Gastrocnemius medialis (tissue), 4 donors: Measurements from ENCODE around the gene BTRC. TPM values are rescaled to one million over a fixed set of nuclear protein-coding genes. Genes with fewer than 3 reads are reported as not detected.

Experiments
- ATAC-seq, 2 donors: fragments of 150-250 bp; one replicate each; pipeline ENCODE4 v1.9.1; 2016
- DNase-seq, 2 donors: peaks; one replicate each; pipeline ENCODE4 v3.0.0-alpha.2; 2019
- H3K27ac ChIP-seq, 4 donors: fragments of 200-600 bp; sonication (generic); 1 replicate in 1 of 4; 2 replicates in 3 of 4; pipeline ENCODE4 v1.5.1; 2016 to 2018; ENCODE audit warnings: mild to moderate bottlenecking in 2 of 4, moderate library complexity in 1 of 4
- H3K27me3 ChIP-seq, 3 donors: fragments of 200-600 bp; sonication (generic) in 2 of 3; 1 replicate in 1 of 3; 2 replicates in 2 of 3; pipeline versions ENCODE4 v1.5.1 to v1.6.0; 2016 to 2019; ENCODE audit warnings: mild to moderate bottlenecking in 1 of 3, moderate library complexity in 1 of 3
- H3K36me3 ChIP-seq, 2 donors: fragments of 200-600 bp; sonication (generic) in 1 of 2; one replicate each; pipeline ENCODE4 v1.5.1; 2017 to 2018
- H3K4me1 ChIP-seq, 2 donors: fragments of 200-600 bp; sonication (generic) in 1 of 2; one replicate each; pipeline ENCODE4 v1.5.1; 2016 to 2017; ENCODE audit warnings: mild to moderate bottlenecking in 2 of 2
- H3K4me3 ChIP-seq, 4 donors: fragments of 200-600 bp; sonication (generic) in 3 of 4; 1 replicate in 1 of 4; 2 replicates in 3 of 4; pipeline ENCODE4 v1.5.1; 2016 to 2019; ENCODE audit warnings: mild to moderate bottlenecking in 2 of 4
- H3K9me3 ChIP-seq, 3 donors: fragments of 200-600 bp; sonication (generic) in 2 of 3; 1 replicate in 1 of 3; 2 replicates in 2 of 3; pipeline ENCODE4 v1.5.1; 2016 to 2019
- POLR2A ChIP-seq, 2 donors: fragments of 450-650 bp; IDR thresholded peaks; one replicate each; pipeline ENCODE4 v1.6.1; 2017; ENCODE audit warnings: antibody characterized with exemption in 2 of 2, mild to moderate bottlenecking in 2 of 2, moderate library complexity in 2 of 2
- in situ Hi-C, 4 donors: fragments of 200-750 bp; cut with MboI; loops; one replicate each; pipeline versions ENCODE4 v1.15.0 to v1.8.0; 2017; ENCODE audit warnings: low sequenced_read_pairs in 4 of 4
- intact Hi-C: fragments of 100-400 bp; cut with DNase I; formaldehyde crosslinking; loops from one replicate; pipeline ENCODE4 v1.15.1; 2023; ENCODE audit warnings: low total_unique reads
- total RNA-seq, 4 donors: library from RNA; depleted of rRNA; stranded (reverse); fragments of >200 nt; gene quantifications; one replicate each; pipeline versions ENCODE4 v1.1.0 to v1.2.3, GENCODE V29; 2016
- TF ChIP-seq, protein P1 (sequence below), 5 experiments: fragments of 450-650 bp in 3 of 5; fragments of 200-600 bp in 2 of 5; sonication (generic) in 2 of 5; IDR thresholded peaks in 4 of 5; conservative IDR thresholded peaks in 1 of 5; 1 replicate in 4 of 5; 2 replicates in 1 of 5; pipeline ENCODE4 v1.5.1; 2016 to 2019; ENCODE audit warnings: antibody characterized with exemption in 5 of 5, mild to moderate bottlenecking in 3 of 5, moderate library complexity in 3 of 5

The BTRC gene
- total RNA-seq, 4 donors from 2014 or later: 8.7 to 17.3 (median 12.6) TPM

DNA sequence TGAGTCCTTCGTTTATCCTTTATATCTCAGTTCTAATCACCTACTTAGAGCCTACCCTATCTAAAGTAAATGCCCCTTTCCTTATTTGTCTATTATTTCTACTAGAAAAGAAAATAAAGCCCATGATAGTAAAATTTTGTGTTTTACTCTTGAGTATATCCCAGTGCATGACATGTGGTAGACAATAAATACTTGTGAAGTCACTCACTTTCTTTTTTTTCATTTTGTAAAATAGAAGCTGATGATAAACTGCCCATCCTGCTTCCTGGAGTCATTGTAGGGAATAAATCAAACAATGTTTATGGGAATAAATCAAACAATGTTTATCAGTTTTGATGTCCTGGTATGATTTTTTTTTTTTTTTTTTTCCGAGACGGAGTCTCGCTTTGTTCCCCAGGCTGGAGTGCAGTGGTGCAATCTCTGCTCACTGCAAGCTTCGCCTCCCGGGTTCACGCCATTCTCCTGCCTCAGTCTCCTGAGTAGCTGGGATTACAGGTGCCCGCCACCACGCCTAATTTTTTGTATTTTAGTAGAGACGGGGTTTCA is 36.1 kb downstream of the BTRC start:
- Histone ChIP-seq H3K27me3 (no peaks in the 10 kb centered on the region), H3K9me3 (no peaks in the 10 kb centered on the region), H3K4me1 (peaks cover 24 to 32% of the 10 kb centered on the region in 2 donors), H3K36me3 (no peaks in the 10 kb centered on the region), H3K27ac (no peak overlapping the region), H3K4me3 (no peak overlapping the region)
- TF ChIP-seq POLR2A (IDR thresholded peaks at IDR 0.05): no peak
- TF ChIP-seq, protein P1, sequence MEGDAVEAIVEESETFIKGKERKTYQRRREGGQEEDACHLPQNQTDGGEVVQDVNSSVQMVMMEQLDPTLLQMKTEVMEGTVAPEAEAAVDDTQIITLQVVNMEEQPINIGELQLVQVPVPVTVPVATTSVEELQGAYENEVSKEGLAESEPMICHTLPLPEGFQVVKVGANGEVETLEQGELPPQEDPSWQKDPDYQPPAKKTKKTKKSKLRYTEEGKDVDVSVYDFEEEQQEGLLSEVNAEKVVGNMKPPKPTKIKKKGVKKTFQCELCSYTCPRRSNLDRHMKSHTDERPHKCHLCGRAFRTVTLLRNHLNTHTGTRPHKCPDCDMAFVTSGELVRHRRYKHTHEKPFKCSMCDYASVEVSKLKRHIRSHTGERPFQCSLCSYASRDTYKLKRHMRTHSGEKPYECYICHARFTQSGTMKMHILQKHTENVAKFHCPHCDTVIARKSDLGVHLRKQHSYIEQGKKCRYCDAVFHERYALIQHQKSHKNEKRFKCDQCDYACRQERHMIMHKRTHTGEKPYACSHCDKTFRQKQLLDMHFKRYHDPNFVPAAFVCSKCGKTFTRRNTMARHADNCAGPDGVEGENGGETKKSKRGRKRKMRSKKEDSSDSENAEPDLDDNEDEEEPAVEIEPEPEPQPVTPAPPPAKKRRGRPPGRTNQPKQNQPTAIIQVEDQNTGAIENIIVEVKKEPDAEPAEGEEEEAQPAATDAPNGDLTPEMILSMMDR (IDR thresholded peaks at IDR 0.05 in 4 of 5, conservative IDR thresholded peaks at IDR 0.05 in 1 of 5): no peak
- no peak for DNase-seq
- ATAC-seq: no peak
- intact Hi-C loops (no loop called here), in situ Hi-C loops (no loop called here)

GRCh38 chr10:101393378-101393777 is 39.4 kb downstream of the BTRC start:
- Histone ChIP-seq H3K27ac (no peak overlapping the region), H3K4me3 (no peak overlapping the region), H3K27me3 (no peaks in the 10 kb centered on the region), H3K4me1 (peaks cover 9 to 18% of the 10 kb centered on the region in 2 donors), H3K9me3 (no peaks in the 10 kb centered on the region), H3K36me3 (no peaks in the 10 kb centered on the region)
- ATAC-seq: no peak
- TF ChIP-seq, protein P1 (IDR thresholded peaks at IDR 0.05 in 4 of 5, conservative IDR thresholded peaks at IDR 0.05 in 1 of 5): no peak
- TF ChIP-seq POLR2A (IDR thresholded peaks at IDR 0.05): no peak
- intact Hi-C loops: no loop called here
- no peak for DNase-seq
- in situ Hi-C loops: no loop called here

DNA sequence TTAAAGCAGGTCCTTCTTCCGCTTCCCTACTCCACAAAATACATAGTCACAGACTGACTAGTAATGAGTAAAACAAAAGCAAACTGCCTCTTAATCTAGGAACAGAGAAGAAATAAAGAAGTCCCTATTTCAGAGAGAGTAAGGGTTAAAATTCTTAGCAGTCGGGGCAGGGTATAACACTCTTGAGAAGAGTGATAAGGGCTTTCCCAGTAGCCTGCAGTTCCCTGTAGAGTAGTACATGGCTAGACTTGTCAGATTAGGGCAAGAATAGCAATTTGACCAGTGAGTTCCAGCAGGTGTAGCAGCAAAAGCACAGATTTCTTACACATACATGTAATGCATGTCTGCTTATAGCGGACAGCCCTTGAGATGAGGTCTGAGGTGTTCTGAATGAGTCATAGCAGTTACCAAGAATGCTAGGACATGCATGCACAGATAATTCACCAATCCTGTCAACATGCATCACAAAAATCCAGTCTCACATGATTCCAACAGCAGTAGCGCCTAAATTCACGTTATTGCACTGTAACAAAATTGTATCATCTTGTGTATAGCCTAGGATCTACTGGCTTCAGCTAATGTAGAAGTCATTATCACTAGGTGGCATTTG is 40.7 kb downstream of the BTRC start:
- Histone ChIP-seq H3K9me3 (no peaks in the 10 kb centered on the region), H3K27ac (no peak overlapping the region), H3K4me1 (peaks cover 6 to 18% of the 10 kb centered on the region in 2 donors), H3K36me3 (no peaks in the 10 kb centered on the region), H3K4me3 (no peak overlapping the region), H3K27me3 (no peaks in the 10 kb centered on the region)
- no peak for TF ChIP-seq POLR2A (IDR thresholded peaks at IDR 0.05)
- TF ChIP-seq, protein P1 (IDR thresholded peaks at IDR 0.05 in 4 of 5, conservative IDR thresholded peaks at IDR 0.05 in 1 of 5): no peak
- intact Hi-C loops (no loop called here), in situ Hi-C loops (no loop called here)
- DNase-seq (no peak), ATAC-seq (no peak)

- no peaks in the 10 kb centered on the region for H3K36me3 ChIP-seq
- in situ Hi-C loops: no loop called here
- H3K27me3 ChIP-seq: no peaks in the 10 kb centered on the region
- ATAC-seq (no peak), DNase-seq (no peak)
- H3K4me3 ChIP-seq: no peak overlapping the region
- no peak for TF ChIP-seq POLR2A (IDR thresholded peaks at IDR 0.05)
- TF ChIP-seq, protein P1 (IDR thresholded peaks at IDR 0.05 in 4 of 5, conservative IDR thresholded peaks at IDR 0.05 in 1 of 5): no peak
- H3K27ac ChIP-seq: no peak overlapping the region
- H3K4me1 ChIP-seq: peaks cover 6 to 22% of the 10 kb centered on the region in 2 donors
- intact Hi-C loops: no loop called here
- H3K9me3 ChIP-seq: no peaks in the 10 kb centered on the region
Measured at GRCh38 chr10:101397140-101397539, 43.2 kb downstream of the BTRC start.
